IPS-20b (cell line): ENCODE measurements around the gene GNG7.
"Not testable (repeated sequence)": the region's sequence is repeated elsewhere in the genome, so short reads cannot be mapped to it uniquely, and the experiment has no call there.

Experiments used
- H3K27ac ChIP-seq: one replicate; pipeline ENCODE4 v1.5.1; 2013; ENCODE audit warnings: low read length
- H3K27me3 ChIP-seq: 2 replicates; pipeline ENCODE4 v1.6.1; 2013; ENCODE audit warnings: mild to moderate bottlenecking, low read length, inconsistent platforms; ENCODE audit not compliant: insufficient read depth
- H3K36me3 ChIP-seq: 2 replicates; pipeline ENCODE4 v1.6.1; 2013; ENCODE audit warnings: low read depth, mild to moderate bottlenecking, inconsistent platforms, low read length, moderate library complexity; ENCODE audit not compliant: insufficient read depth
- H3K4me1 ChIP-seq: 2 replicates; pipeline ENCODE4 v1.6.1; 2013; ENCODE audit warnings: mild to moderate bottlenecking, control low read depth, inconsistent platforms, low read length, moderate library complexity; ENCODE audit not compliant: insufficient read depth
- H3K4me3 ChIP-seq: 2 replicates; pipeline ENCODE4 v1.5.1; 2013; ENCODE audit warnings: mild to moderate bottlenecking, low read length, inconsistent platforms
- H3K9ac ChIP-seq: 2 replicates; pipeline ENCODE4 v1.6.1; 2013; ENCODE audit warnings: low read depth, mild to moderate bottlenecking, inconsistent platforms, low read length, moderate library complexity
- H3K9me3 ChIP-seq: 2 replicates; pipeline ENCODE4 v1.6.1; 2013; ENCODE audit warnings: mild to moderate bottlenecking, low read depth, low read length, inconsistent platforms; ENCODE audit not compliant: insufficient read depth

GNG7 gene

GRCh38 chr19:2591537-2592291, 110.8 kb downstream of the GNG7 start:
- Histone ChIP-seq H3K4me1 (no peaks in the 10 kb centered on the region), H3K27ac (no peak overlapping the region), H3K9ac (no peak overlapping the region), H3K36me3 (no peaks in the 10 kb centered on the region), H3K9me3 (no peaks in the 10 kb centered on the region), H3K27me3 (no peaks in the 10 kb centered on the region), H3K4me3 (no peak overlapping the region)

- no peak overlapping the region for H3K27ac ChIP-seq
Measured at GRCh38 chr19:2590630-2591399, 111.7 kb downstream of the GNG7 start.

DNA sequence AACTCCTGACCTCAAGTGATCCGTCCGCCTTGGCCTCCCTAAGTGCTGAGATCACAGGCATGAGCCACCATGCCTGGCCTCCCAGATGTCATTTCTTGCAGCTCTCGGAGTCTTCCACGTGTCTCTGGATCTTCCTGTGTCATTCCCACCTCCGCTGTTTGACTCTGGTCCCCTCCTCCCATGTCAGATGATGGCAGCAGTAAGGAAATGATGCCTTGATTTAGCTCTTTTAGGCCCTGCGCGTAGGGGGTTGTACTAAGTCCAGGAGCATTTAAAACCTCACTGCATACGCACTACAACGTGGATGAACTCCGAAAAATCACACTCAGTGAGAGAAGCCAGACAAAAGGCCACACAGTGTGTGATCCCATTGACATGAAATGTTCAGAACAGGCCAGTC, 113.1 kb downstream of the GNG7 start:
- H3K27ac ChIP-seq, result no peak overlapping the region
- H3K36me3 ChIP-seq, result no peaks in the 10 kb centered on the region
- H3K4me3 ChIP-seq, result no peak overlapping the region
- no peaks in the 10 kb centered on the region for H3K27me3 ChIP-seq
- no peak overlapping the region for H3K9ac ChIP-seq
- H3K9me3 ChIP-seq, result no peaks in the 10 kb centered on the region
- no peaks in the 10 kb centered on the region for H3K4me1 ChIP-seq

More at GRCh38 chr19:2590630-2591399, 111.7 kb downstream of the GNG7 start:
- Histone ChIP-seq H3K9me3 (no peaks in the 10 kb centered on the region), H3K27me3 (no peaks in the 10 kb centered on the region), H3K4me3 (no peak overlapping the region), H3K4me1 (no peaks in the 10 kb centered on the region), H3K36me3 (no peaks in the 10 kb centered on the region), H3K9ac (no peak overlapping the region)

GRCh38 chr19:2588081-2588777, 114.3 kb downstream of the GNG7 start:
- Histone ChIP-seq H3K9ac (no peak overlapping the region), H3K36me3 (no peaks in the 10 kb centered on the region), H3K27ac (no peak overlapping the region), H3K9me3 (no peaks in the 10 kb centered on the region), H3K27me3 (no peaks in the 10 kb centered on the region), H3K4me1 (no peaks in the 10 kb centered on the region), H3K4me3 (no peak overlapping the region)

DNA sequence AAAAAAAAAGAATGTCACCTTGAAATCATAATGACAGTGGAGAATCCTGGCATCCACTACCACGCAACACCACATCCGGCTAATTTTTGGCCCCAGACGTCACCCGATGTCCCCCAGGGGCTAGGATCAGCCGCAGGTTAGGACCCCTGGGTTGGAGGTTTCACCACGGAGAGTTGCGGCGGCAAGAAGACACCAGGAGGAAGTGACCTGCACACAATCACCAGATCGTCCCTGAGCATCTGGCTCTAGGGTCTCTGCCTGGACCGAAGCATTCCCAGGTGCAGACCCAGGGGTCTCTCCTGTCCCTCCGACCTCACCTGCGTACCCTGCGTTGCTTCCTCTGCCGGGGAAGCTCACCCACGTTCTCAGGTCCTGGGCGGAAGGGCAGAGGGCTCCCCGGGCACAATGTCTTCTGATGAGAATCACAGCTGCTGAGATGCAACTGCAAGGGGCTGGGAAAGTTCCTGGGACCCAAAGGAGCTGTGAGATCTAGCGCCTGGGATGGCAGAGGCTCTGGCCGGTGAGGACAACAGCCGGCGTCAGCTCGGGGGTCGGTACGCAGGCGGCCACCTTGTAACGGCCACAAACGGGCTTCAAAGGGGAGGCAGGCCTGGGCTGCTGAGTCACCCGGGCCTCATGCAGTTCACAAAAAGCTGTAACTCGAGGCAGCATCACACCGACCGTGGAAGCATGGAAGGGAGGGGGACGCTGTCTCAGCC, 115.3 kb downstream of the GNG7 start:
- H3K36me3 ChIP-seq, result no peaks in the 10 kb centered on the region
- H3K4me1 ChIP-seq, result no peaks in the 10 kb centered on the region
- no peak overlapping the region for H3K27ac ChIP-seq
- H3K4me3 ChIP-seq, result no peak overlapping the region
- no peaks in the 10 kb centered on the region for H3K27me3 ChIP-seq
- H3K9me3 ChIP-seq, result peaks cover 2% of the 10 kb centered on the region; the same call in 1 of the 2 replicates
- no peak overlapping the region for H3K9ac ChIP-seq

DNA sequence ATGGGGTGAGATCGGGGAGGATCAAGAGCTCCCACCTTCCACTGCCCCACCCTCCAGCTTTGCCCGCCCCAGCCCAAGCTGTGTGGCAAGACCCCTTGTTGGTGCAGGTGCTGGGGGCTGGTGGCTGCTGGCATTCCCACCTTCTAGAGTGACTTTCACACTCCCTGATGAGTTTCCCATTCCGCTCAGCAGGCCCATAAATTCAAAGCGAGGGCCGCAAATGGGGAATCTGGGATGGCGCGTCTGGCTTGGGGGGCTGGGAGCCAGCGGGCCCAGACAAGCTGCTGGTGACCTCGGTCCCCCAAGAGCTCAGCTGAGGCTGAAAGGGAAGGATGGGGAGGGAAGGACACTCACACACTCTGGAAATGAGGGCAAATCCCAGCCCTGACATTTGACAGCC, 116.3 kb downstream of the GNG7 start:
- Histone ChIP-seq H3K9ac (no peak overlapping the region), H3K9me3 (peaks cover 5% of the 10 kb centered on the region; the same call in 1 of the 2 replicates), H3K27ac (no peak overlapping the region), H3K27me3 (no peaks in the 10 kb centered on the region; the same call in 1 of the 2 replicates), H3K36me3 (no peaks in the 10 kb centered on the region), H3K4me3 (no peak overlapping the region), H3K4me1 (peaks cover 4% of the 10 kb centered on the region; the same call in 1 of the 2 replicates)

DNA sequence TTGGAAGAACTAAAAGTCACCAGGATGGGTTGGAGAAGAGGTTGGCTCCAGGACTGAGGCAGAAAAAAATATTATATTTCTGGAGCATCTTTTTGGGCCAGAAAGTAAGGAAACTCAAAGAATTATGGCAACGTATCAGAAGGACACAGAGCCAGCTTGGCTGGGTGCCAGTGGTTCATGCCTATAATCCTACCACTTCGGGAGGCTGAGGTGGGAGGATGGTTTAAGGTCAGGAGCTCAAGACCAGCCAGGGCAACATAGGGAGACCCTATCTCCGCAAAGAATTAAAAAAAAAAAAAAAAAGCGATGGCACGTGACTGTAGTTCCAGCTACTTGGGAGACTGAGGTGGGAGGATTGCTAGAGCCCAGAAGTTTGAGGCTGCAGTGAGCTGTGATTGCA, 118.5 kb downstream of the GNG7 start:
- H3K36me3 ChIP-seq, result no peaks in the 10 kb centered on the region
- H3K4me1 ChIP-seq, result peaks cover 12% of the 10 kb centered on the region; the same call in 1 of the 2 replicates
- no peak overlapping the region for H3K9ac ChIP-seq
- H3K27me3 ChIP-seq, result peaks cover 10% of the 10 kb centered on the region; the same call in 1 of the 2 replicates
- no peak overlapping the region for H3K4me3 ChIP-seq
- peaks cover 5% of the 10 kb centered on the region; the same call in 1 of the 2 replicates for H3K9me3 ChIP-seq
- H3K27ac ChIP-seq, result no peak overlapping the region

- peaks cover 5% of the 10 kb centered on the region; the same call in 1 of the 2 replicates for H3K9me3 ChIP-seq
- no peak overlapping the region for H3K27ac ChIP-seq
- peaks cover 16% of the 10 kb centered on the region; the same call in 1 of the 2 replicates for H3K27me3 ChIP-seq
- H3K9ac ChIP-seq, result no peak overlapping the region
- no peaks in the 10 kb centered on the region for H3K36me3 ChIP-seq
- H3K4me3 ChIP-seq, result no peak overlapping the region
- peaks cover 16% of the 10 kb centered on the region; the same call in 1 of the 2 replicates for H3K4me1 ChIP-seq
Measured at GRCh38 chr19:2582984-2583956, 119.2 kb downstream of the GNG7 start.

GRCh38 chr19:2580396-2580795, 122.1 kb downstream of the GNG7 start:
- H3K4me3 ChIP-seq, H3K9ac ChIP-seq, H3K9me3 ChIP-seq, H3K36me3 ChIP-seq, H3K27ac ChIP-seq: not testable (repeated sequence)
- peaks cover 18% of the 10 kb centered on the region; the same call in 1 of the 2 replicates for H3K4me1 ChIP-seq
- peaks cover 21% of the 10 kb centered on the region; the same call in 1 of the 2 replicates for H3K27me3 ChIP-seq

- Histone ChIP-seq H3K4me3 (peak overlapping the region; percentile 79; the same call in 1 of the 2 replicates), H3K27ac (no peak overlapping the region)
Measured at GRCh38 chr19:2579678-2580280, 122.7 kb downstream of the GNG7 start.

More at GRCh38 chr19:2579678-2580280, 122.7 kb downstream of the GNG7 start:
- peaks cover 5% of the 10 kb centered on the region; the same call in 1 of the 2 replicates for H3K9me3 ChIP-seq
- peaks cover 18% of the 10 kb centered on the region; the same call in 1 of the 2 replicates for H3K4me1 ChIP-seq
- peaks cover 21% of the 10 kb centered on the region; the same call in 1 of the 2 replicates for H3K27me3 ChIP-seq
- H3K36me3 ChIP-seq, result no peaks in the 10 kb centered on the region
- H3K9ac ChIP-seq, result no peak overlapping the region
